Testis (tissue), 3 donors: ENCODE results near the gene NDUFC1. TPM values are rescaled to one million over a fixed set of nuclear protein-coding genes. Genes with fewer than 3 reads are reported as not detected.

ENCODE experiments used
- DNase-seq: peaks from one replicate; pipeline ENCODE4 v3.0.0-alpha.2; 2019
- H3K27ac ChIP-seq, 2 donors: fragments of 200-600 bp; sonication (generic); one replicate each; pipeline ENCODE4 v1.5.1; 2019
- H3K27me3 ChIP-seq: fragments of 200-600 bp; sonication (generic); one replicate; pipeline ENCODE4 v1.5.1; 2019
- H3K36me3 ChIP-seq: fragments of 200-600 bp; sonication (generic); one replicate; pipeline ENCODE4 v1.5.1; 2017; ENCODE audit warnings: low read depth; ENCODE audit errors: missing control alignments
- H3K4me1 ChIP-seq: fragments of 200-600 bp; sonication (generic); one replicate; pipeline ENCODE4 v1.5.1; 2019
- H3K4me3 ChIP-seq, 2 donors: fragments of 200-600 bp; sonication (generic); one replicate each; pipeline ENCODE4 v1.5.1; 2017 to 2019
- H3K9me3 ChIP-seq: fragments of 200-600 bp; sonication (generic); one replicate; pipeline ENCODE4 v1.5.1; 2017
- CTCF ChIP-seq, 3 experiments: fragments of 450-650 bp in 2 of 3; fragments of 200-600 bp in 1 of 3; sonication (generic) in 1 of 3; IDR thresholded peaks; one replicate each; pipeline ENCODE4 v1.5.1; 2016 to 2019; ENCODE audit warnings: antibody characterized with exemption in 3 of 3, mild to moderate bottlenecking in 2 of 3, moderate library complexity in 1 of 3
- POLR2A ChIP-seq: fragments of 450-650 bp; IDR thresholded peaks from one replicate; pipeline ENCODE4 v1.6.1; 2017; ENCODE audit warnings: antibody characterized with exemption, mild to moderate bottlenecking, moderate library complexity
- WGBS, 2 donors: methylation state at CpG; one replicate each; pipeline ENCODE4 v1.1.5; 2018; 5-methylcytosine and 5-hydroxymethylcytosine counted together
- intact Hi-C: fragments of 100-400 bp; cut with DNase I; formaldehyde crosslinking; loops from one replicate; pipeline ENCODE4 v1.15.1; 2023; ENCODE audit warnings: low total_unique reads
- polyA plus RNA-seq: library from polyadenylated mRNA; stranded (reverse); fragments of 350-450 nt; fragmentation: Illumina TruSeq; extraction: RNeasy Lipid Tissue Mini Kit (QIAGEN cat#74804); gene quantifications from one replicate; pipeline ENCODE4 v1.2.3, GENCODE V29; 2014; ENCODE audit warnings: low read depth, low replicate concordance; ENCODE audit not compliant: insufficient read depth
- total RNA-seq, 2 donors: library from RNA; depleted of rRNA; stranded (reverse); fragments of >200 nt; gene quantifications; one replicate each; pipeline ENCODE4 v1.2.3, GENCODE V29; 2016

Gene NDUFC1
- total and polyA plus RNA-seq, 3 donors from 2014 or later = 121 to 201 (median 127) TPM

GRCh38 chr4:139279760-139280620 lies 22.3 kb downstream of the NDUFC1 start, which contains the start of gene MGARP:
MGARP (minus strand) TSS chr4:139280225; CDS start chr4:139280158, 67 bp downstream.
- 4 to 5% methylated on average over 27 to 40 of the region's 51 CpGs for WGBS, 2 donors
- H3K9me3 ChIP-seq = no peaks in the 10 kb centered on the region
- H3K4me3 ChIP-seq = peak within 1 kb of the TSS; percentile 49 to 60
- H3K27me3 ChIP-seq = no peaks in the 10 kb centered on the region
- TF ChIP-seq CTCF (IDR thresholded peaks at IDR 0.05) (no peak), POLR2A (no peak)
- H3K27ac ChIP-seq = peak within 1 kb of the TSS; percentile 46 to 67
- peak; percentile 60 for DNase-seq
- intact Hi-C loops = no loop called here
- peaks cover 3% of the 10 kb centered on the region for H3K4me1 ChIP-seq
- H3K36me3 ChIP-seq = no peaks in the 10 kb centered on the region

GRCh38 chr4:139278912-139279759 lies 23.1 kb downstream of the NDUFC1 start:
- intact Hi-C loops = no loop called here
- TF ChIP-seq POLR2A (no peak), CTCF (IDR thresholded peaks at IDR 0.05) (no peak)
- H3K27ac ChIP-seq = peak overlapping the region in 1 of 2 donors; percentile 67
- no peaks in the 10 kb centered on the region for H3K36me3 ChIP-seq
- no peak for DNase-seq
- no peaks in the 10 kb centered on the region for H3K9me3 ChIP-seq
- H3K27me3 ChIP-seq = no peaks in the 10 kb centered on the region
- peaks cover 3% of the 10 kb centered on the region for H3K4me1 ChIP-seq
- peak overlapping the region; percentile 49 to 60 for H3K4me3 ChIP-seq
- 13 to 15% methylated on average over 40 of the region's 40 CpGs for WGBS, 2 donors

- TF ChIP-seq CTCF (IDR thresholded peaks at IDR 0.05) (no peak), POLR2A (no peak)
- DNase-seq = no peak
- Histone ChIP-seq H3K4me1 (peaks cover 3% of the 10 kb centered on the region), H3K9me3 (no peaks in the 10 kb centered on the region), H3K27me3 (no peaks in the 10 kb centered on the region), H3K4me3 (peak overlapping the region; percentile 49 to 60), H3K36me3 (no peaks in the 10 kb centered on the region), H3K27ac (peak overlapping the region in 1 of 2 donors; percentile 67)
- 32 to 42% methylated on average over 16 of the region's 16 CpGs for WGBS, 2 donors
- intact Hi-C loops = no loop called here
These were observed 23.8 kb downstream of the NDUFC1 start for GRCh38 chr4:139278485-139278884.

DNA sequence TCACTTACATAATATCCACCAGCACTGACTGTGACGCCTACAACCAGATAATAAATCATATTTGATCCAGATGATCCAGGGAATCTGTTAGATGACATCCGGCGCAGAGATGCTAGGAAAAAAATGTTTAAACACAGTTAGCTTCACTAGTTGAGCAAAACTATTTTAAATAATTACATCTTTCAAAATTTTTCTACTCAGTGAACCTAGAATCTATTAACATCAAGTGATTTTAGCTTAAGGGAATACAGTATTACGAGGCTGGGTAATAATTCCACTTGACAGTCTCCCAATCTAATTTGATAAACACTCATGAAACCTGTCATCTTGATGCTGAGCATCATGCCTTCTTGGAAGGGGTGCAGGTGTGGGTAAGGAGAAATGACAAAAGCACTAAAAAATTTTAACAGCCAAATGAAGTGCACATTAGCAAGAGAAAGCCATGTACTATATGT lies 27.0 kb downstream of the NDUFC1 start:
- H3K4me1 ChIP-seq = peaks cover 3% of the 10 kb centered on the region
- DNase-seq = no peak
- H3K36me3 ChIP-seq = no peaks in the 10 kb centered on the region
- no peaks in the 10 kb centered on the region for H3K9me3 ChIP-seq
- H3K4me3 ChIP-seq = no peak overlapping the region
- no peak overlapping the region for H3K27ac ChIP-seq
- intact Hi-C loops = no loop called here
- TF ChIP-seq CTCF (IDR thresholded peaks at IDR 0.05) (no peak), POLR2A (no peak)
- H3K27me3 ChIP-seq = no peaks in the 10 kb centered on the region
- WGBS, 2 donors = 97% methylated on average over 4 of the region's 4 CpGs
